GM19395 (cell line): ENCODE data around the gene PPP2R1B.

ENCODE experiments used
- ATAC-seq: cut with Tn5 transposase; IDR thresholded peaks from one replicate; pipeline ENCODE4 v1.9.1; 2021; ENCODE audit warnings: mild to moderate bottlenecking, moderate library complexity; ENCODE audit not compliant: unreplicated experiment

PPP2R1B gene

DNA sequence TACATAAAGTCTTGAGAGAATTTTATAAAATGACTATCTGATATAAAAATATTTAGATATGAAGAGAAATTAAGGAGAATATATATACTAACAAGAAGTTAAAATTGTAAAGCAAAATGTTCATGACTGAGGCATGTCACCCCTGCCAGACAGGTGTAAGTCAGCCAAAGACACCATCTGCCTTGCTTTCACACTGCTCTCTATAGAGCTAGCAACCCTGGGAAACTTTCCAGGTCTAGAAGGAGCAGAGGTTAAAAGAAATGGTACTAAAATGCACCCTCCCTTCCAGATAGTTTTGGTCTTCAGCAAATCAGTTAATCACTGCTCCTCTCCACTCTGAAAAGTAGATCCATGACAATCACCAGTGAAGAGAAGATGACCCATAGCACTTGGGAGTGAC, 16.5 kb downstream of the PPP2R1B start:
- ATAC-seq, result no peak

DNA sequence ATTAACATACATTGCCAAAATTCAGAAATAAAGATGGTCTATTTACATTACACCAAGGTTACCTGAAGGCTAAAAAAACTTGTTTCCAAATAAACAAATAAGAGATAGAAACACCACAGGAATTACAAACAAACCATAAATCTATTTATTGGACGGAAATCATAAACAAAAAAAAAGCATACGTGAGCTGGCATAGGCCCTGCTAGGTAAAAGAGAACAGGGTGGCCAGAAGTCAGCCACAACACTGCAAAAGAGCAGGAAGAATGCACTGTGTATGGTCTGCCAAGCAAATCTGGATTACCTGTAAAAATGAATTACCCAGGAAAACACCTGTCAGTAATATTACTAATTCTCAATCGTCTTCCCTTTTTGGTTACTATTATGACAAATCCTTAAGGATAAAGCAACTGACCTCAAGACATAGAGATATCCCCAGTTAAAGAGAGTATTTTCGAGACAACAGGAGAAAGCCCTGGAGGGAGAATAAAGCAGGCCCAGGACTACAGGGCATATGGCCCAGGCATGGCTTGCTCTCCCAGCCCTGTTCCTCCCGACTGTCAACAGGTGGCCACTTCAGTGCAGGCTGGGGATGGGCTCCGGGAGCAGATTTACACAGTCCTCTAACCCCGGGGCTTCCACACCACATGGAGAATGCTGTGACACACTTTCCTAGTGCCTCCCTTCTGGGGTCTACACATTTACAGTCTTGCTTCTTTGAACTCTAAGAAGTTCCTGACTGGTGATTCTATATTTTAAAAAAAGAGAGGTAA, 18.0 kb downstream of the PPP2R1B start:
- no peak for ATAC-seq

GRCh38 chr11:111745719-111746504, 20.3 kb downstream of the PPP2R1B start:
- no peak for ATAC-seq

DNA sequence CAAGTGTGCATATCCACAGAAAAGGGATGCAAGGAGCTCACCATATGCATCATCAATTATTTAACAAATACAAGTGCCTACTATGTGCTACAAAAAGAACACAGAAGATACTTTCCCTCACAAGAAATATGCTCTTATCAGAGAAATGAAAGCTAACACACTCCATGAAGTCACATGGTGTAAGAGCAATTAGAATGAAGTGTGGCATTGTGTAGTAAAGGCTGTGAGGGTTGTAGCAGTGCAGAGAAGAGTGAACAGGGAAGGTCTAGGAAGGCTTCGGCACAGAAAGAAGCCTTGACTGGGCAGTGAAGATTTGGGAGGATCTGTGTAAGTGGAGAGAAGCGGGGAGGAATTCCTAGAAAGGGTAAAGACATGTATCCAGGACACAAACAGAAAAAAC, 22.5 kb downstream of the PPP2R1B start:
- no peak for ATAC-seq

GRCh38 chr11:111741751-111742150, 24.4 kb downstream of the PPP2R1B start:
- no peak for ATAC-seq

DNA sequence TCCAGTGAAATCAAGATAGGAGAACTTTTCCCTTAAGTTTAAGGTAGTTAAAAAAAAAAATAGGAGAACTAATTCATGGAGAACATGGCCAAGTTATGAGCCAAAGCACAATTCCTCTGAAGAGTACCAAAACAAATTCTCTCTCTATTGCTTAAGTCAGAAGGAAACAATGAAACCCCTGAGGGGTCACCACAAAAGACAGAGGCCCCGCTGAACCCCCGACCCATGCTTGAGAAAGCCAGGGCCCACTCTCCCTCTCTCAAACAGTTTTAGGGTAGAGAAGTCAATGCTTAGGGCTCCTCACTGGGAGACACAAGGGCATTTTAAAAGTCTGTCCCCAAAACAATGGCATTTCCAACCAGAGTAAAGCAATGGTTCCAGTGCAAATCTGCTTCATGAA, 26.9 kb downstream of the PPP2R1B start:
- ATAC-seq, result no peak

GRCh38 chr11:111737444-111738210, 28.6 kb downstream of the PPP2R1B start:
- ATAC-seq, result no peak

- ATAC-seq, result no peak
Measured at GRCh38 chr11:111736621-111737443, 29.4 kb downstream of the PPP2R1B start.

- ATAC-seq, result no peak
Measured at GRCh38 chr11:111736181-111736590, 30.0 kb downstream of the PPP2R1B start.

GRCh38 chr11:111735262-111736116, 30.7 kb downstream of the PPP2R1B start:
- ATAC-seq, result no peak

GRCh38 chr11:111734954-111735261, 31.3 kb downstream of the PPP2R1B start:
- no peak for ATAC-seq

GRCh38 chr11:111734101-111734953, 31.9 kb downstream of the PPP2R1B start:
- ATAC-seq, result no peak

DNA sequence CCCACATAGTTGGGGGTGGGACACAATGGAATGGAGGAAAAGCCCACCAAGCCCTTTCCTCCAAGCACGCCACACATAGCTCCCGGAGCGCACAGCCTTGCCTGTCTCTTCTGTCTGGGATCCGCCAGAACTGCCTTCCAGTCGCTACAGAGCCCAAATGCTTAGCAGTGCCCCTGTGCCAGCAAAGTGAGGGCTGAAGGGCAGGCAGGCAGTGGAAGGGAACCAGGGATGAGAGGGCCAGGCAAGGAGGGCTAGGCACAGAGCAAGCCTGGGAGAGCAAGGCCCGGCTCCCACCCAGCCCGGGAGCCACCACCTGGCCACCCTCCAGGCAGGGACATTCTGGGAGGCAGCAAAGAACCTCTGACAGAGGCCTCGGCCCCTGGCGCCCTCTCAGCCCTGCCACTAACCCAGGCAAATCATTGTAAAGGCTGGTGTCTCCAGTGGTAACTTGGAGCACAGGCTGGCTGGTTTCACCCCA, 32.5 kb downstream of the PPP2R1B start:
- no peak for ATAC-seq

DNA sequence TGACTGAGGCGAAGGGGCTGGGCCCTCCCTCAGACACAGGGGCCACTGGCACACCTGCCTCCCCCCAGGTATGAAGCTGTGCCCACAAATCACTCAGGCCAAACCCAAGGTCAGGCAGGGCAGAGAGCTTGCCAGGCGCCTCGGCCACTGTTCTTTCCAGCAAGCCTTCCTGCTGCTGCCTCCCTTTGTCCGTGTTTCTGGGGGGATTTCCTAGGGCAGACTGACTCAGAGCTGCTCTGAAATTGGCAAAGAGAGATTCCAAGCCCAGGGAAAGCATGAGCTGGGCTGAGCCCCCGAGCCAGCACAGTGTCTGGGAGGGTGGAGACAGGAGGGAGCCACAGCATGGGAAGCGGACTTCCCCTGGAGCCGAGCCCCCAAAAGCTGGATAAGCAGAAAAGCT, 33.2 kb downstream of the PPP2R1B start:
- no peak for ATAC-seq

DNA sequence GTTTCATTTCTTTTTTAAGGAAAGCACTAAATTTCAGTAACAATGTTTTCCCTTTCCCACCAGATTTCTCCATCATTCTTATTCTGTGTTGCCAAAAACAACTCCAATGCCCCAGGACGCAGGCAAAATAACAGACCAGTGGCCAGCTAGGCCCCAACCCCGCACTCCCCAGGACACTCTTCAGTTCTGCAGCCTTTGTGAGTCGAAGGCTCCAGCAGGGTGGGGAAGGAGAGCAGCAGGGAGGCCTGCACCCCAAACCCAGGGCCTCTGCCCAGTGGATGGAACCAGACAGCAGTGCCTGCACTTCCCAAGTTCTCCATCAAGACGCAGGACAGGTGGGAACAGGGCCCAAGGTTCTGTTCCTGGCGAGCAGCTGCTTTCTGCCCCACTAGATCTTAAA, 34.4 kb downstream of the PPP2R1B start:
- ATAC-seq, result no peak

DNA sequence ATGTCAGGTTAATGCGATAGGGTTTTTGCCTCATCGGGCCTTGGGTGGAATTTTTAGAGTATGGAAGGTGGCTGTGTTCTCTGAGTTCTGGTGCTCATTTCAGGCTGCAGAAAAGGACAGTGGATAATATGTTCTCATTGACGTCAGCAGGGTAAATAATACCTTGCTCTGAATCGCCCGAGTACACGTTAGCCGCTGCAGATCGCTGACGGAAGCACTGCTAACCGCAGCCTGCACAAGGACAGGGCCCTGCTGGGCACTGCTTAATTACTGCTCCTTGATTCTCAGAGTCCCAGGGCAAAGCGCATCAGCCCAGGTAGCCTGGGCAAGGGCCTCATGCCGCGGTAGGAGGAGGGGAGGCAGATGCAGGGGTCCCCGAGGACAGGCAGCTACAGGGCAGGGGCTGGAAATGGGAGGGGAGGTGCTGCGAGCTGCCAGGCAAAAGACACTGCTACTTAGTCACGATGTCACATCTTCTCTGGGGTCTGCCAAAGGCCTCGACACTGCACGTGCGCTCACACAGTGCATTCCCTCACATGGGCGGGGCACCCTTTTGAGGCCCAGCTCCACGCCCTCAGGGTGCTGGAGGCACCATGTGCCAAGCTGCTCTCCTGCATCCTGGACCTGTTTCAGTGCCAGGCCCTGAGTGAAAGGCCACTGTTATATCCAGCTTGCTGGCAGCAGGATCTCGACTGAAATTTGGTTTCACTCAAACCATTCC, 35.2 kb downstream of the PPP2R1B start:
- no peak for ATAC-seq

DNA sequence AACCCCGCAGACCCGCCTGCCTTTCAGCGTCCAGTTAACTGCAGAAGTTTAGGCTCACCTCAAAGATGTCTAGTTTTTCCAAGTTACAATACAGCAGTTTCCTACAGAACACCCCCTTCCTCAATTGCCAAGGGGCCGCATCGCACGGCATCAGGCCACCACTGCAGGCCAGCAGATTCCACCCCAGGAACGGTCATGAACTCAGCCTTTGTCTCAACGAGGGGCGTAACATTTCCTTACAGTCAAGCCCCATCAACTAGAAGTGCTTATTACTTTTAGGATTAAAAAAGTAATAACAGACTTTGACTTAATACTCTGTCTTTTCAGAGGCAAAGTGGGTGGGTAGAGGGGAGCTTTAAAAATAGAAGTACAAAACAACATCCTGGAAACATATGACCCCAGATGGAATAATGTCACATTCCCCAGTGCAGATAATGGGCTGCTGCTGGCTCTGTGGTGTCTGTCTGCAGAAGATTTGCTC, 36.3 kb downstream of the PPP2R1B start:
- ATAC-seq, result no peak
